Activated T-cell treated with anti-CD3 and anti-CD28 coated beads for 1 hour (primary cell): ENCODE measurements around the gene MRPS35.
A peak's percentile ranks its signal among the peaks of the same experiment; 100 is the strongest.

Experiments
- DNase-seq: peaks from one replicate; pipeline ENCODE4 v3.0.0-alpha.2; 2020; ENCODE audit warnings: low read depth

MRPS35 gene

DNA sequence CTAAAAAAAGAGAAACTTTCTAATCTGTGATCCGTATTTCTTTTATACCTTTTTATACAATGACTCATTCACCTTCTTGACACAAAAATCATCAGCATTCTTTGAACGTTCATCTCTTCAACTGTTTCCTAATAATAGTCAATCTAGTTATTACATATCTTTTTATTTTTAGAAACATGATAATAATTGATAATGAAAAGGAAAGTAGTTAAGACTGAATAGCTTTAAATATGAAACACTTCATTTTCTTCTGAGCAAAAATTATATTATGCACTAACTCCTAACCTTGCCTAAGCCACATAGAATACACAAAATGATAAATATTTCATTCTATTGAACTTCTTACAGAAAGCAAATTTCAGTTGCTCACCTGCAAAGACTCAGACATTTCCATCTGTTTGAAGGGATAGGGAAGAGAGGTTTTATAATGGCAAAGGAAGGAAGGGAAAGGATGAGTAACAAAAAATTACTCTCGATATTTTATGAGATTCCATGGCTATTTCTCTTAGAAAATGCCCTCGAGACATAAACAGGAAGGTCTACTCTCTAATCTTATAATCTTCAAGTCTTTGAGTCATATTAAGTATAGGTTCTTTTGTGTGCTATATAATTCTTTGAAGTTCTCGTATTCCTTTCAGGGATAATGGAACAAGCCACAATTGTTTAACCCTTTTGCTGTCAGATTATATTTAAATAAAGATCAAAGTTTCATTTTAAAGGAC, 61.9 kb downstream of the MRPS35 start:
- DNase-seq: no peak

DNA sequence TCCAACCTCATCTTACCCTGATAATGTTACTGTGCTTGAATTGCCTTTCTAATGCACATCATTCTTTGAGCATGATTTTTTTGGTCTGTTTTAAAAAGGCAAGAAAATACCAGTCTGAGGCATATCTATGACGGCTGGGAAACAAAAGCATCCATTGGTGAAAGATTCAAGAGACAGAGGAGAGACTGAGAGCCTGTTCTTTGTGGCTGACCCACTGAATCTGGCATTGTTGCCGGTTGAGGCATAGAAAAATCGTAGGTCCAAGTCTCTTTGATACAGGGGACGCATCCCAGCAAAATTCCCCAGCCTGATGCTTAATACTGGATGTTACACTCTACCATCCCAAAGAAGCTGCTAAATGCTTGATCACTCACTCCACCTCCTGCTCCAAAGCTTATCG, 66.5 kb downstream of the MRPS35 start:
- no peak for DNase-seq

DNA sequence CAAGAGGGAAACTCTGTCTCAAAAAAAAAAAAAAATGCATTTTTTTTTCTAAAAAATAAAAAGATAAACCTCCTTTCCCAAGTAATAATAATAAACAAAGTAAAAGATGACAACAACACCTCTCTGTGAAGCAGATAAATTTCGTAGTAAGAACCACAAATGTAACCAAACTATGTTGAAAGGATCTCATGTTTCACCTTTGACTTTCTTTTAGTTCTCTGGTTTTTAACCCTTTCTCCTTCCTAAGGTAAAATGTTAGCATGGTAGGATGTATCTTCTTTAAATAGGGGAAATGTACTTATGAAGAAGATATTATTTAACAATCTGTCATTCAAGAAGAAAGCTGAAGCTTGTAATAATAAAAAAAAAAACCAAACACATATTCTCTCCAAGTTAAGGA, 67.6 kb downstream of the MRPS35 start:
- no peak for DNase-seq

DNA sequence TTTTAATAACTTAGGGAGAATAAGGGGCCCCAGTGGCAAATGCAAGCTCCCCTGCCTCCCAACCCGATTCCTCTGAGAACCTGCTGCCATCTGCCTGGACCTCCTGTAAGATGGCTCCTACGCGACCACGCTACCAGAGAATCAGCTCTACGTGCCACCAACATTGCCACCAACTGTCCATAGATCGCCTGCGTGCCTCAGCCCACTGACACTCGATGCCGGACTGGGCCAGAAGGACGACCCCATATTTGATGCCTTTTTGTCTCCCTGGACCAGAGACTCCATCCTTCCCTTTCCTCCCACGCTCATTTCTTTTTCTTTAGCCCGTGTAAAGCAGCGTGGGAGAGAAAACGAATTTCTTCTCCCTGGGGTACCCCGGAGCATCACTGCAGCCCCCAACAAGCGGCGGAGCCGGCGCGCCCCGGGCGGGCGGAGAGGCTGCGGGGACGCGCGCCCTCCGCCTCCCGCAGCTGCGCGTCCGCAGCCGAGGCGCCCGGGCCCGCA, 68.8 kb downstream of the MRPS35 start:
- DNase-seq: peak; percentile 9

DNA sequence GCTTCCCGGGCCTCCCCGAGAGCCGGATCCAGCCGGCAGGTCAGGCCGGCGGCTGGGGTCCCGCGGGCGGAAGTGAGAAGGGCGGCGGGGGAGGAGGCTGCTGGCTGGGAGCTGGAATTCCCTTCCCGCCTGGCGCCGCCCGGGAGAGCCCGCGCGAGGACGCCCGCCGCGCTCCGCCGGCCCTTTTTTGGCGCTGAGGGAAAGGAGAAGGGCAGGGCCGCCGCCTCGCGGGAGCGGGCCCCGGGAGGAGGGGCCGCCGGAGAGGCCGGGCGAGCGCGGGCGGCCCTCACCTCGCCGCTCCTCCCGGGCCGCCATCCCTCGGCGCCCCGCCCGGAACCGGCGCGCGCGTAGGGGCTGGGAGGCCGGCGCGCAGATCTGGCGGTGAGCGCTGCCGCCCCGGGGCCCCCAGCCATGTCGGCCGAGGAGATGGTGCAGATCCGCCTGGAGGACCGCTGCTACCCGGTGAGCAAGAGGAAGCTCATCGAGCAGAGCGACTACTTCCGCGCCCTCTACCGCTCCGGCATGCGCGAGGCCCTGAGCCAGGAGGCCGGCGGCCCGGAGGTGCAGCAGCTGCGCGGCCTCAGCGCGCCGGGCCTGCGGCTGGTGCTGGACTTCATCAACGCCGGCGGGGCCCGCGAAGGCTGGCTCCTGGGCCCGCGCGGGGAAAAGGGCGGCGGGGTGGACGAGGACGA, 69.4 kb downstream of the MRPS35 start, which contains the start of the genes KLHL42 and MANSC4:
Gene KLHL42 (plus strand): TSS at position 314 of the 692 bp plus-strand sequence. CDS start 98 bp downstream, at position 412.
Gene MANSC4 (minus strand): TSS at position 317 of the 692 bp plus-strand sequence. CDS start 8,960 bp downstream, outside the sequence.
- DNase-seq: peak; percentile 44

DNA sequence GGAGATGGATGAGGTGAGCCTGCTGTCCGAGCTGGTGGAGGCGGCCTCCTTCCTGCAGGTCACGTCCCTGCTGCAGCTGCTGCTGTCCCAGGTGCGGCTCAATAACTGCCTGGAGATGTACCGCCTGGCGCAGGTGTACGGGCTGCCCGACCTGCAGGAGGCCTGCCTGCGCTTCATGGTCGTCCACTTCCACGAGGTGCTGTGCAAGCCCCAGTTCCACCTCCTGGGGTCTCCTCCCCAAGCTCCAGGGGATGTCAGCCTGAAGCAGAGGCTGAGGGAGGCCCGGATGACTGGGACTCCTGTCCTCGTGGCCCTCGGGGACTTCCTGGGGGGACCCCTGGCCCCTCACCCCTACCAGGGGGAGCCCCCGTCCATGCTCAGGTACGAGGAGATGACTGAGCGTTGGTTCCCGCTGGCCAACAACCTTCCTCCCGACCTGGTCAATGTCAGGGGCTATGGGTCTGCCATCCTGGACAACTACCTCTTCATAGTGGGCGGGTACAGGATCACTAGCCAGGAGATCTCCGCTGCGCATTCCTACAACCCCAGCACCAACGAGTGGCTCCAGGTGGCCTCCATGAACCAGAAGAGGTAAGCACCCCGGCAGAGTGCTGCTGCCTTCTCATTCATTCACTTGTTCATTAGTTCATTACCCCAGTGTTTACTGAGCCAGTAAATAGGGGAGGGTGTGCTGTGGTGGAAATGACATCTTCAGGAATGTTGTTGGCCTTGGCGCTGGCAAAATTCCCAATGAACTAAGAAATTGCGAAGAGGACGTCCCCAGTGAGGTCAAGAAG, 70.2 kb downstream of the MRPS35 start:
- DNase-seq: peak; percentile 0

DNA sequence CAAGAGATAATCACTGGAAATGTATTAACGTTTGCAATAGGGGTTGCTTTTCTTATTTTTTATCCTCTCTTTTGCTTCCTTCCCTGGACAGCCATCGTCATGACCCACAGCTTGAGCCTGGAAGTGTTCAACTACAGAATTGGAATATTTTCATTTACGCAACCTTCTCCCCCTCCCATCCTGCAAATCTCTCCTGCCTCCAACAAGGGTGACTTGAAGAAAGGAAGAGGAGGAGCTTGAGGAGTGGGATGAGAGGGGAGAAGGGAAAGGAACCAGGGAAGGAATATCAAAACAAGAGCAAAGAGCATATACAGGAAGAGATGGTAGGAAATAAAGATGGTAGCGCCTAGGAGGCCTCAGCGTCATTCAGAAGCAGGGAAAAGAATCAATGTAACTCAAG, 71.0 kb downstream of the MRPS35 start:
- no peak for DNase-seq

DNA sequence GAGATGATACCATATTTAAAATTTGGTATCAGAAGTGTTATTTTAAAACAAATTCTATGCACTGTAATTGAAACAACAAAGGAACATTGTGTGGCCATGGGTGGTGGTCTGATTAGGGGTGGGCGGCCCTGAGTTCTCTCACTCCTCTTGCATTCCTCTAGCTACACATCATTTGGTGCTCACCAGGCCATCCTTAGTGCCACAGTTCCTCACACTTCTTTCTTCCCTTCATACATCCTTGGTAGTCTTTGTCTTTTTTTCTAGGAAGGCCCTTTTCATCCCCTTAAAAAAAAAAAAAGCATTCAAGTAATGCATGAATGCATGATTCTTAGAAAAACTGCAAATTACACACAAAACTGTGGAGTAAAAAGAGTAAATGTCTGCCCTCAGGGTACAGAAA, 71.8 kb downstream of the MRPS35 start:
- DNase-seq: no peak

DNA sequence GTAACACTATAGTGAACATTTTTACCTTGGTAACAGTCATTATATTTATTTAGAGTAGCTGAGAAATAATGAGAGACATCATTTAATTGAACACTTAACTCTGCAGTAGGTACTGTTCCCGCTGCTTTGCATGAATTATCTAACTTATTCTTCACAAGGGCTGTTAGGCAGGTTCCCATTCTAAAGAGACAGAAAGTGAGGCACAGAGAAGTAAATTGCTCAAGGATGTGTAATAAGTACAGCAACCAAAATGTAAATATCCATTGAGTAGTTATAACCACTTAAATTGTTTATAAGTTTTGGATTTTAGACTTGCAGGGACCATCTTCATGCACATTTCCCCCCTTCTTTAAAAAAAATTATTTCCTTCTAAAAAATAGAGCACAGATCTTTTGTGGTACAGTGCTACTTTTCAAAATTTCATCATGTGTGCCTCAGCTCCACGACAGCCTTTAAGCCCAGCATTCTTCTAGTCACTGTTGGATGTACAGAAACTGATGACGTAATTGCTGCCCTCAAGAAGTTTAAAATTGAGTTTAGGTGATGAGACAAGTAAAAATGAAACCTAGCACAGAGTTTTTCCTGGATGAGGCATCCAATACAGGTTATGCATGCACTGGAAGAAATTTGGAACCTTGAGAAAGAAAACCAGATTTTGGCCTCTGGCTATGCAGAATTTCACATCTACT, 75.4 kb downstream of the MRPS35 start:
- DNase-seq: no peak

DNA sequence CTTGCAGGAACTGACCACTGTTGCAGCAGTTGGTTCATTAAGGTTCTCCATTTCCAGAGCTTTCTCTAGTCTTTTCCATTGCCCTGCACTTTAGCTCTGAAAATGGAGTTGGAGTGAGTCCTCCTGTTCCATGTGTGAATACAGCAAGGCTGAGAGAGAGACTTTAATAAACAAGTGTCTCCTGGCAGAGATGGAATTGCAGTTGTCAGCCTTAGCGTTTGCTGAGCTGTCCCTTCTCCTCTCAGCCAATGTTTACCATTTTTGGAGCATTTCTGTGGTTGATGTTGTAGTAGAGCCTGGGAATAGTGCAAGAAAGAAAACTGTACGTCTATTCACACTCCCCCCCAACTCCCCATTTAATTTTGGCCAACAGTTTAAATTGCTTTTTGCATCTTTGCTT, 76.9 kb downstream of the MRPS35 start:
- no peak for DNase-seq

DNA sequence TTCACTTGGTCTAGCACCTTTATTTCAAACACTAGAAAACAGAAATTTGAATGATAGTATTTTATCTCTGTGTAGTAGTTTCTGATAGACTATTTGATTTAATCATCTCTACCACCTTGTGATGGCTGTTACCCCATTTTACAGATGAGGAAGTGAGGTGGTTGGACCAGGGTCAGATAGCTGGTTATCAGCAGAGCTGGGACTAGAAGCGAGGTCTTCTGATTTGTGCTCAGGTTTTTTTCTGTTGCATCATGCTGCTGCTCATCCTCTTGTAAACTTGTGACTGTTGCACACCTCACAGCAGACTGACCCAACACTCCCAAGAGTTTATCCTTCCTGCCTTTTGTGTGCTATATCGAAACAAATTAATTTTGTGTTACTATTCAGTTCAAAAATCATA, 79.5 kb downstream of the MRPS35 start:
- no peak for DNase-seq

DNA sequence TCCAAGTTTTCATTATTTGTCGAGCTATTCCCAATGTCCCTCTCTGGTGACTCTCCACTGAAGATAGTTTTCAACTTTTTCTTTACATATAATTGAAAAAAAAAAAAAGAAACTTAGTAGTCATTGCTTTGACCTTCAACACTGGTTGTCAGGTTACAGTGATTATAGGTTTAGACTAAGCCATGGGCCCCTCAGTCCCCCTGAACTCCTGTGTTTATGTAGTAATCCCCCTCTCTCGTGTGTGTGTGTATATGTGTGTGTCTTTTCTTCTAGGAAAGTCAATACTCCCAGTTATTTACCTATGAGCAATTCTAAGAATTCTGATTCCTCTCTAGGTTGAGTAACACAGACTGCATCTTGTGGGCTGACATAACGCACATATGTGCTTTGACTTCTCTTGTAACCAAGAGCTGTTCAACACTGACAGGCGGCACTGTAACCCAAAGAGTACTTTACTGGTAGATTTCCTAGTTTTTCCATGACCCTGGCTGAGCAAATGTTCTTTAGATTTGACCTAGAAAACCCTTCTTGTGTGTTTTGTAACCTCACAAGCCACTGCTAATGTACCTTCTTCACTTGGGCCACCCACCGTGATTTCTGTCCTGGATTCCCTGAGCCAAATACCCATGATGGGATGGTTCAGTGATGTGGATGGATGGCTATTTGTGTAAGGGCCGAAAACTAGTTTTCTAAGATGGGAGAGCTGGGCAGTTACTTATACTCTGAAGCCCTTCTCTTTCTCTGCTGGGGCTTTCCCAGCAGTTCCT, 84.4 kb downstream of the MRPS35 start:
- DNase-seq: no peak

DNA sequence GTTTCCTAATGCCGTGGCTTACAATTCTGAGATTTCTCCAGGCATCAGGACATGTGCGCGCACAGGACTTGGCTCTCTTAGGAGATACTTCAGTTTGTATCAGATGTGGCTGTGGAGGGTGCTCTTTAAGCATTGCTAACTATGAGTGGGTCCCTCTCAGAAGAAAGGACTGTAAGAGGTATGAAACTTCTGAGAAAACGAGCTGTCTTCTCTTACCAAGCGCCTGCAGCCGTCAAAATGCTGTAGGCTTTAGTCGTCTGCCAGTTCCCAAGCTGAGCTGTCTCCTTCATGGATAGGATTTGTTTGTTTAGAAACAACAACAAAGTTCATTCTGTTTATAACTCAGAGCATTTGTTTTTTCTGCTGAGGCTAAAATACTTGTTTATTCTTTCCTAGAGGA, 85.5 kb downstream of the MRPS35 start:
- no peak for DNase-seq

DNA sequence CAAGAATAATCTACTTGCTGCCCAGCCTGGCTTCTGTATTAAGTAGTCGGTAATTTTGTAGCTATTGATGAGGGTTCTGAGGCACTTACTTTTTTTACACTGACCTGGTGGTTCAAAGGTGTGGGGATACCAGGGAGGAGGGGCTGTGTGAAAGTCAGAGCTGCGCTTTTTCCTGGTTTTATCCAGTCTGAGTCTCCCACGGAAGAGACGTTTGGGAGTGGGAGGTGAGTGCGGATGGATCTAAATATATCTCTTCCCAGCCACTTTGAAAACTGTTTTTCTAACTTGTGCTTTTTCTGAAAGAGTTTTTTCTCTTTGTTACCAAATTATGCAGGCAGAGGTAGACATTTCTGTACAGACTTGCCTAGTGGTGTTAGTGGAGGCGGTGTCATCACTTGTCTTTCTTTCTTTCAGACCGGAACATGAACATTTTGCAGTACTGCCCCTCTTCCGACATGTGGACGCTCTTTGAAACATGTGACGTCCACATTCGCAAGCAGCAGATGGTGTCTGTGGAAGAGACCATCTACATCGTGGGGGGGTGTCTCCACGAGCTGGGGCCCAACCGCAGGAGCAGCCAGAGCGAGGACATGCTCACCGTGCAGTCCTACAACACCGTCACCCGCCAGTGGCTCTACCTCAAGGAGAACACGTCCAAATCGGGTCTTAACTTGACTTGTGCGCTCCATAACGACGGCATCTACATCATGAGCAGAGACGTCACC, 86.8 kb downstream of the MRPS35 start:
- DNase-seq: no peak

DNA sequence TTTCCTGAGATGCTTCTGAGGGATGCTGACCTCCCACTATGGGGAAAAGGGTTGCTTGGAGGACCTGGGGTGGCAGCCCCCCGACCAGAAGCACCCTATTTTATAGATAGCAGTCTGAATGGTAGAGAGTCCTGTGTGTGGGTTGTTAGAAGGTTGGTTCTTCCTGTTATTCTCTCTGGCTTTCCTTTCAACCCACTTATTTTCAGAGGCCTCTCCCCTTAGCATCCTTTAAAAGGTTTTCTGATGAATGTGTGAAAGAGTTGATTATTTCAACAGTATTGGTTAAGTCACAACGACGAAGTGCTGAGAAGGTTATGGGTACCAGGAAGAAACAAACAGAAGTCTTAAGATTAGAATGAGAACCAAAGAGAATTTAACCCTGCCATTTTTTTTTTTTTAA, 90.2 kb downstream of the MRPS35 start:
- DNase-seq: no peak

DNA sequence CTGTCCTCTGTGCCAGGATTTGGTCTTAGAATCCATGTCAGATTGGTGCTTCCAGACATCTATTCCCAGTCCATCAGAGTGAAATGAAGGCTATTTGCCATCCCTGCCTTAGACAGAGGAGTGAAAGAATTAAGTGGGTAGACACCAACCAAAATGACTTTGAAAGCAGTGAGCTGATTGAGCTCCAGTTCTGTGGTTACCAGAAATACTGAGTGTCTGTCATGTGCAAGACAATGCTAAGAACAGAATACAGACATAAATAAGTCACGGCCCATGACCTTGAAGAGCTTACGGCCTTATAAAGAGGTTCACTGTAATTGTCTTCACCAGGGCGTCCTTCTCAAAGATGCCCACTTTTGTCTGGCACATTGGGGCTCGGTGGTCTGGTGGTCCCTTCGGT, 91.0 kb downstream of the MRPS35 start:
- DNase-seq: no peak

DNA sequence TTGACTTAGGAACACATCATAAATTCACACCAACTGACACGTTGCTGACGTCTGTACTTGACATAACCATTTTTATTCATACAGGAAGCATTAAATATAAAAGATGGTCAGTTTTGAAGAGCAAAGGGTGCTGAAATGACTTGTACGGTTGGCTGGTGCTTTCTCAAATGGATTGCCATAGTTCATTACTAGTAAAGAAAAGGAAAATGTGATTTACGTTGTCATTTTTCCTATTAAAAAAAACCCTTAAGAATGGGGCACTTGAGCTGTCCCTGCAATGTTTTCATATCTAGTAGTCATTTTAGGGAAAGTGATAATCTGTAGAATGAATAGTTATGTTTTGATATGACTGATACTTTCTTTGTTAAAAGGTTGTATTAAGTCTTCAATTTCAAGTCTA, 91.9 kb downstream of the MRPS35 start:
- DNase-seq: no peak

DNA sequence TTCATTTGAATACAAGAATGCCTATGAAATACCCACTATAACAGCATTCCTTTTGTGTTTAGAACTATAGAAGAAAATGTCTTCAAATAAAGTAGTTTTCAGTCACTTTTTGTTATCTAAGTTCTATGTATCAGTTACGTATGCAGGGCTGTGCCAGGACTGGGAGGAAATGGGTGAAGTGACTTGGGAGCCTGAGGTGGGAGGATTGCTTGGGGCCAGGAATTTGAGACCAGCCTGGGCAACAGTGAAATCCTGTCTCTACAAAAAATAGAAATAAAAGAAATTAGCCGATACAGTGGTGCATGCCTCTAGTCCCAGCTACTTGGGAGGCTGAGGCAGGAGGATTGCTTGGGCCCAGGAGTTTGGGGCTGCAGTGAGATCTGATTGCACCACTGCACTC, 92.3 kb downstream of the MRPS35 start:
- DNase-seq: no peak

DNA sequence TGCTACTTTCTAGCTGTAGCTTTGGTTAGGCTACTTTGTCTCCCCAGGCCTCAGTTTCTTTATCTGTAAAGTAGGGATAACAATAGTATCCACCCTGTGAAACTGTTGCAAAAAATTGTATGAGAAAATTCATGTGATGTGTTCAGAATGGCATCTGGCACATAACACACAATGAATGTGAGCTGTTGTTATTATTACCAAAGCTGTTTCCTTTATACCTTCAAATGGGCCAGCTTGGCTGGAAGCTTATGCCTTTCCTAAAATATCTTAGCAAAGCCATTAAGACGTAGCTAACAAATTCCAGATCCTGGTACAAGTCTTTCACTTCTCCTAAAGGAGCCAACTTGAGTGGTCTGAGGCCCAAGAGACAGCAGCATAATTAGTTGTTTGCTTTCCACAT, 94.6 kb downstream of the MRPS35 start:
- DNase-seq: no peak
